HG02885 (cell line): ENCODE results near the gene CNOT4.
"Not testable (repeated sequence)": the region's sequence is repeated elsewhere in the genome, so short reads cannot be mapped to it uniquely, and the experiment has no call there.

ENCODE experiments used
- ATAC-seq: cut with Tn5 transposase; IDR thresholded peaks from one replicate; pipeline ENCODE4 v1.9.1; 2021; ENCODE audit warnings: mild to moderate bottlenecking; ENCODE audit not compliant: unreplicated experiment, poor library complexity

The CNOT4 gene

DNA sequence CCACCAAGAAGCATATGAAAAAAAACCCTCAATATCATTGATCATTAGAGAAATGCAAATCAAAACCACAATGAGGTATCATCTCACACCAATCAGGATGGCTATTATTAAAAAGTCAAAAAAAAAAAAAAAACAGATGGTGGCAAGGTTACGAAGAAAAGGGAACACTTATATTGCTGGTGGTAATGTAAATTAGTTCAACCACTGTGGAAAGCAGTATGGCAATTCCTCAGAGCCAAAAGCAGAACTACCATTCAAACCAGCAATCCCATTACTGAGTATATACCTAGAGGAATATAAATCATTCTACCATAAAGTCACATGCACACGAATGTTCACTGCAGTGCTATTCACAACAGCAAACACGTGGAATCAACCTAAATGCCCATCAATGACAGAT is 46.0 kb downstream of the CNOT4 start:
- no peak for ATAC-seq

DNA sequence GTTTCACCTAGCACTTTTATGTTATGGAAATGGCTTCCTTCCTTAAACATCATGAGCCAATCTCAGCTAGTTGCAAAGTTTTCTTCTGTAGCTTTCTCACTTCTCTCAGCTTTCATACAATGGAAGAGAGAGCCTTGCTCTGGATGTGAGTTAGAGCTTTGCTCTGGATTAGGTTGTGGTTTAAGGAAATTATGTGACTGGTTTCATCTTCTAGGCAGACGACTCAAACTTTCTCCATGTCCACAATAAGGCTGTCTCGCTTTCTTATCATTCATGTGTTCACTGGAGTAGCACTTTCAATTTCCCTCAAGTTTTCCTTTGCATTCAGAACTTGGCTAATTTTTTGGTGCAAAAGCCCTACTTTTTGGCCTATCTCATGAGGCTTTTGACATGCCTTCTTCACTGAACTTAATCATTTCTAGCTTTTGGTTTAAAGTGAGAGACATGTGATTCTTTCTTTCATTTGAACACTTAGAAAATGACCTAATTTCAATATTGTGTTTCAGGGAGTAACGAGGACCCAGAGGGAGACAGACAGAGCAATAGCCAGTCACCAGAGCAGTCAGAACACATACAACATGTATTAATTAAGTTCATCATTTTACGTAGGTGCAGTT is 49.8 kb downstream of the CNOT4 start:
- ATAC-seq, result peak; percentile 73

GRCh38 chr7:135459076-135459475 is 50.8 kb downstream of the CNOT4 start:
- ATAC-seq, result no peak

GRCh38 chr7:135454060-135454459 is 55.8 kb downstream of the CNOT4 start:
- peak; percentile 70 for ATAC-seq

- ATAC-seq, result no peak
These were observed 60.5 kb downstream of the CNOT4 start for GRCh38 chr7:135449436-135449835.

DNA sequence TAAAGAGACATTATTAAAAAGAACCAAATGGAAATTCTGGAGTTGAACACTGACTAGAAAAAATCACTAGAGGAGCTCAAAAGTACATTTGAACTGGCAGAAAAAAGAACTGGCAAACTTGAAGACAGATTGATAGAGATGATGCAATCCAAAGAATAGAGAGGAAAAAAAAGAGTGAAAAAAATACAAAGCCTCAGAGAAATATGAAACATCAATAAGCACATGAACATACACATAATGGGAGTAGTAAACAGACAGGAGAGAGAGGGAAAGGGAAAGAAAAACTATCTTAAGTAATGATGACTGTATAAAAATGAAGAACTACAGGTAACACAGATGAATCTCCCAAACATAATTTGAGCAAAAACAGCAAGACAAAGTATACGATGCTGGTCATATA is 61.1 kb downstream of the CNOT4 start:
- ATAC-seq, result no peak

- no peak for ATAC-seq
These were observed 62.2 kb downstream of the CNOT4 start for GRCh38 chr7:135447748-135448147.

DNA sequence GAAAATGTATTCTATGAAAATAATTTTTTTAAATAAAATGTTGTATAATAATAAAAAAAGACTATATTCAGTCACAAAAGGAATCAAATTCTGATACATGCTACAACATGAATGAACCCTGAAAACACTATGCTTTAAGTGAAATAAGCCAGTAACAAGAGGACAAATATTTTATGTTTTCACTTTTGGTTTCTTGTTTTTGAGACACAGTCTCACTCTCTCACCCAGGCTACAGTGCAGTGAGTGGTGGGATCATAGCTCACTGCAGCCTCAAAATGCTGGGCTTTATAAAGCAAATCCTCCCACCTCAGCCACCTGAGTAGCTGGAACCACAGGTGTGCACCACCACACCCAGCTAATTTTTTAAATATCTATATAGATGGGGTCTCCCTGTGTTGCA is 64.2 kb downstream of the CNOT4 start:
- peak; percentile 46 for ATAC-seq

DNA sequence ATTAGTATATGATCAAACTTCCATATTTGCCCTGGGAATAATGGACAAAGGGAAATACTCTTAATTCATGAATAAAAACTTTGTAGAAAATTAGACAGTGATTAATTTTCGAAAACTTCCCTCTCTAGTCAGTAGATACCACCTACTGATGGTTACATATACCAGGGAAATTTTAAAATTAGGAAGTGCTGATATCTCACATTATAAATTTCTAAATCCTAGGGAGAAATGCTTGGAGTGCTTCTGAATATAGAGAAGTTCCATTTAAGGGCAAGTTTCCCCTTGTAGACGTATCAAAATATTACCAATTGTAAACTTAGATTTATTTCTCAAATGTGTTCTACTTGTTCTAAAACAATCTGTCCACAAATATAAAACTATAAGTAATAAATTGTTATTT is 64.6 kb downstream of the CNOT4 start:
- ATAC-seq, result not testable (repeated sequence)

- no peak for ATAC-seq
These were observed 68.1 kb downstream of the CNOT4 start for GRCh38 chr7:135441791-135442190.

- ATAC-seq, result no peak
These were observed 75.9 kb downstream of the CNOT4 start for GRCh38 chr7:135434047-135434446.

DNA sequence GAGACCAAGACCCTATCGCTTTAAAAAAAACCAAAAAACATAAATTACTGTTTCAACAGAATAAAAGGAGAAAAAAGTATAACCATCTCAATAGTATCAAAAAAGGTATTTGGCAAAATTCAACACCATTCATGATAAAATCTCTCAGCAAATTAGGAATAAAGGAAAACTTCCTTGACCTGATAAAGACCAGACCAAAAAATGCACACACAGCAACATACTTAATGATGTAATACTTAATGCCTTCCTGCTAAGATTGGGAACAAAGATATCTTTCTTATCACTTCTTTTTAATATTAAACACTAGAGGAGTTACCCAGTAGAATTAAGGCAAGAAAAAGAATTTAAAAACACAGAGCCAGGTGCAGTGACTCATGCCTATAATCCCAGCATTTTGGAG is 79.3 kb downstream of the CNOT4 start:
- ATAC-seq, result no peak

DNA sequence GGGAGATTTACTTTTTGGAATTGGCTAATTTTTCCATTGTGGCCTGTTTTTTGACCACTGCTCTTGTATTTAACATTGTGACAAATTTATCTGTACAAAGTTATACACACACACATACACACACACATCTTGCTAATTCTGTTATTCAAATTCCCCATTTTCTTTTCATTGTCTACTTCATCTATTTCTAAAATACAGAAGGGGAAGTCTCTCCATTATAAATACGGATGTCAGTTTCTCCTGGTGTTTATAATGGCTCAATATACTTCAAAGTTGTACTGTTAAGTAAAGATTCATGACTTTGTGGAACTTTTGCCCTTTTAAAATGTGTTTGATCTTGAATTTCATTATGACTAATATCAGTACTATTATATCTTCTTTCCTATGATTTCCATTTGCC is 81.0 kb downstream of the CNOT4 start:
- ATAC-seq, result no peak

DNA sequence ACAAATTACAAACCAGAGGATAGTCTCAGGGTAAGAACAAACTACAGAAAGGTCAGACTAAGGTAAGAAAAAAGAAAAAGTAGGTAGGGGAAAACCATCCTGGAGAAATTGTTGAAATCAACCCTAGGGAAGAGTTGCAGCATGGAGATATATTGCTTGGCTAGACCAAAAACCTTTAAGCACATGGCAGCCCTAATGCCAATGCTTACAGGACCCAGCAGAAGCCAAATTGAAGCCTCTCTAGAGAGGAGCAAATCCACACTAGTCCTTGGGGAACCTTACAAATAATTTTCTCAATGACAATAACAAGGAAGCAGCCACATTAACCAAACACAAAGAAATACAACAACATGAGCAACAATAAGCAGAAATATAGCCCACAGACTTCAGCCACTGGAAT is 81.9 kb downstream of the CNOT4 start:
- ATAC-seq, result no peak

DNA sequence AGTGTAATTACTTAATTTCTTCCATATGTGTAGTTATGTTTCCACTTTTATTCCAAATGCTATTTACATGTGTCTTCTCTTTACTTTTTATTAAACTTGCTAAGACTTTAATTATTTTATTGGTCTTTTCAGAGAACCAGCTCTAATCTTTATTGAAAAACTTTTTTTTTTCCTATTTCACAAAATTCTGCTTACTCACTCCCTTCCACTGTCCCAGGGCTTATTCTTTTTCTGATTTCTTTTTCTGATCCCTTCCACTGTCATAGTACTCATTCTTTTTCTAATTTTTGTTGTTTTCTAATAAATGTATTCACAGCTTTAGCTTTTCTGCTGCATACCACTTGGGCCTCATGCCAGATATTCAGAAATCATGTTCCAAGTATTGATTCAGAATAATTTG is 82.7 kb downstream of the CNOT4 start:
- no peak for ATAC-seq

DNA sequence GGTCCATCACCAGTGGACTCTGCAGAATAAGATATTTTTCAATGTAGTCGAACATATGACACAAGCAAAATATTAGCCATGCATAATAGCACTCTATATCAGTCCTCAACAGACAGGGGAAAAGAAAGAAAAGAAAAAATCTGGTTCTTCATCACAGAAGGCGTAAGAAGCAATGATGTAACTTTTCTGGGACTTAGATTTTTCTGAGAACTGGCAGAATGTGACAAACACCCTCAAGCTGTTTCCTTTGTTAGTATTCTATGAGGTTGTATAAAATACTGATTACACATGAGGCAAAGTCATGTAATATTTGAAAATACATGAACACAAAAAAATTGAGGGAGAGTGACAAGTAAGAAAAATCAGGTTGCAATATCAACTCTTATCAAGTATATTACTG is 84.9 kb downstream of the CNOT4 start:
- no peak for ATAC-seq

DNA sequence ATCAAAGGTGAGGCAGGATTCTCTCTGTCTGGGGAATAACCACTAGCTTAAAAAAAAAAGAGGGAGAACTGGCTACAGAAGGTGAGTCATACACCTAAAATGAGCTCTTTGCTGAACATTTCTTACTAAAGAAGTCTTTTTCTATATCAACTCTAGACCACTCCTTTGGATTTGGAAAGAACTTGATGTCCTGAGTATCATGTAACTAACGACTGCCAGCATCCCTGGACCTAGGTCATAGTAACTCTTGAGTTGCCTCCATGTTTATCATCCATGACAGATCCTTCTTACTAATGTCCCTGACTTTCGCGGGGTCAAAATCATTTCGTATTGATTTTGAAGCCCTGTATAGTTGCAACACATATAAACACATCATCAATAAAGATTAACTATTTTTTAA is 89.1 kb downstream of the CNOT4 start:
- no peak for ATAC-seq

- no peak for ATAC-seq
These were observed 93.5 kb downstream of the CNOT4 start for GRCh38 chr7:135416431-135416830.

GRCh38 chr7:135414850-135415439 is 95.0 kb downstream of the CNOT4 start:
- ATAC-seq, result no peak

DNA sequence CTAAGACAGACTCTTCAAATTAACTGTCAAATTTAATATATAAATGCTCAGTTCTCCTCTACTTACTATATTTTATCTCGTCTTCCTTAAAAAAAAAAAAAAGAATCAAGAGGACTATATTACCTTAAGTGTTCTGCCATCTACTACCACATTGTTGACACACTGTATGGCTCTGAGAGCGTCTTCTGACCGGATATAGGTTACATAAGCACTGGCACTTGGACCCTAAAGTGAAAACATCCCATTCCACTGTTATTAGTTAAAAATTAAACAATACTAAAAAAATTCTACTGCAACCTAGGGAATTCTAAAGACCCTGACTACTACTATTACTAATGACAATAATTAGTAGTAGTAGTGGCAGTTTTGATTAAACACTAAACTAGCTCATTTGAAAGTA is 95.7 kb downstream of the CNOT4 start:
- ATAC-seq, result no peak

DNA sequence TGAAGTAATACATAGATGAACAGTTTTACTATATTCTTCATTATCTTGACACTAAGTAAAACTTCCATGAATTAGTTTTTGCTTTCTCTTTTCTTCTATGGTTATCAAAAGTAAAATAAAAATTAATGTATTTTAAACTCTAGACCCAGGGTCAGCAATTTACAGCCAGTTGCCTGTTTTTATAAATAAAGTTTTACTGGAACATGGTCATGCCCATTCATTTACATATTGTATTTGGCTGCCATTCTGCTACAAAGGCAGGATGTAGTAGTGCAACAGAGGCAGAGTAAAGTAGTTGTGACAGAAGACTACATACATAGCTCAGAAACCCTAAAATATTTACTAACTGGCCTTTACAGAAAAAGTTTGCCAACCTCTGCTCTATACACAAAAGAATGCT is 98.8 kb downstream of the CNOT4 start:
- ATAC-seq, result no peak

DNA sequence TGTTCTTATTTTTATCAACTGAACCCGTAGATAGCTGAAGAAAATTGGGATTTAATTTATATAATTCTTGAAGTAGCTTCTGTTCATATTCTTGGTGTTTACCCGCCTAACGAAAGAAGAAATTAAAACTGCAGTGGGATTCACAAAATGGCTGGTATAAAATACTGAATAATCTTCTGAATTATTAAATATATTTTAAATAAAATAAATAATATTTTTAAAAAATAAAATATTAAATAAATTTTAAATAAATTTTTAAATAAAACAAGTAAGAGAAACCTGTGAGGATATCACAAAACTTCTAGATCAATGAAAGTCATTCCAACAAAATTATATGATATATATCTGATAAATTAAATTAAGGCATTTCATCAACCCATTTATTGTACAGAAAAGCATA is 99.4 kb downstream of the CNOT4 start:
- no peak for ATAC-seq
